GM20431 (cell line): Measurements from ENCODE around the gene AIG1.
"Not testable (repeated sequence)": the region's sequence is repeated elsewhere in the genome, so short reads cannot be mapped to it uniquely, and the experiment has no call there.

Experiments used
- in situ Hi-C: fragments of 300-500 bp; cut with MseI, MboI; formaldehyde crosslinking; loops from one replicate; pipeline ENCODE4 v1.15.0; 2020; ENCODE audit warnings: low sequenced_read_pairs; ENCODE audit not compliant: unreplicated experiment

The AIG1 gene

GRCh38 chr6:143157131-143157530 is 96.4 kb downstream of the AIG1 start:
- in situ Hi-C loops = no loop called here

- in situ Hi-C loops = no loop called here
These were observed 97.5 kb downstream of the AIG1 start for GRCh38 chr6:143158113-143158581.

DNA sequence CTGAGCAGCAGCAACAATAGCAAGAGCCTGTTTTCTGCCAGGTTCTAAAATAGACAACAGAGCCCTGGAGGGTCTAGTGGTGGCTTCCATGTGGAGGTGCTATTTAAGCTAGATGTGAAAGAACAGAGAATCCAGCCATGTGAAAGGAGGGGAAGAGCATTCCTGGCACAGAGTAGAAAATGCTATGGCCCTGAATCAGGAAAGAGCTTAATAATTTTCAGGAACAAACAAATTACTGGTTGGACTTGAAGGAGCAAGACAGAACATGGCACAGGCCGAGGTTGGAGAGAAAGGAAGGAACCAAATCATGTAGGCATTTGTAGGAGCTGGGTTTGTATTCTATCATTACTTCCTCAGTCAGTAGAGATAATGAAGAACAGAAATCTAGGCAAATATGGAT is 98.3 kb downstream of the AIG1 start:
- in situ Hi-C loops = no loop called here

GRCh38 chr6:143160015-143160414 is 99.3 kb downstream of the AIG1 start:
- in situ Hi-C loops = no loop called here

- in situ Hi-C loops = no loop called here
These were observed 99.9 kb downstream of the AIG1 start for GRCh38 chr6:143160439-143161220.

DNA sequence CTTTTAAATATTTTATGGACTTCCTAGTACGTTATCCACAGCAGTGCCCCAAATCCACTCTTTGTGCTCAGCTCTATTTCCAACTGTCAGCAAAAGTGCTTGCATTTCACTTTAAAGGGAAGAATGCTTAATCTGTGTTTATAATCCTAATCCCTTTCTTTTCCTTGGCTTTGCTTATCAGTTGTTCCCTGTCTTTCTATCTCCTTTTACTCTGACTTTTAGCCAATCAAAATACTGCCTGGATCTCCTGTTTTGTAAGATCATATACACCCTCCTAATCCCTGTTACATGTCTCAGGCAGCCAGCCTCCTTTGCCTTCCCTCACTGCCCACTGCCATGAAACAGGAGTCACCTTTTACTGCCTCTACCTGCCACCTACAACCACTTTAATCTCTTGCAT is 102.9 kb downstream of the AIG1 start:
- in situ Hi-C loops = no loop called here

- in situ Hi-C loops = no loop called here
These were observed 103.9 kb downstream of the AIG1 start for GRCh38 chr6:143164565-143165105.

GRCh38 chr6:143165315-143165855 is 104.7 kb downstream of the AIG1 start:
- in situ Hi-C loops = no loop called here

GRCh38 chr6:143166247-143166695 is 105.6 kb downstream of the AIG1 start:
- in situ Hi-C loops = no loop called here

DNA sequence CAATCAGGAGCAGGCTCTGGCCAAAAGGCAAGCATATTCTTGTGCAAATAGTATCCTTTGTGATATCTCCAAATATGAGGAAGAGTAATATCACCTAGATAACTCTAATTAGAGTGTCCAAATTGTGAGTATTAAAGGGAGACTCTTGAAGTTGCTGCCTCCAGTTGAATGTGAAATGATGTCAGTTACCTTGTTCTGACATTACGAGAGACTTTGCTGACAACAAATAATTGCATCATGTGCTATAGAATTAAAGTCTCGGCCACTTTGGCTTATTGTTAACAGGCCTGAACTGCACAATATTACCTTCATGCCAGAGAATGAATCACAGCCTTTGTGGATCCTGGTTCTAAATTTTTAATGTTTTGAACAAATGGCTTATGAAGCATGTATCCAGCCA is 106.5 kb downstream of the AIG1 start:
- in situ Hi-C loops = no loop called here

- in situ Hi-C loops = not testable (repeated sequence)
These were observed 107.7 kb downstream of the AIG1 start for GRCh38 chr6:143168396-143168816.

GRCh38 chr6:143169440-143169839 is 108.8 kb downstream of the AIG1 start:
- in situ Hi-C loops = no loop called here

GRCh38 chr6:143174516-143174915 is 113.8 kb downstream of the AIG1 start:
- in situ Hi-C loops = no loop called here

DNA sequence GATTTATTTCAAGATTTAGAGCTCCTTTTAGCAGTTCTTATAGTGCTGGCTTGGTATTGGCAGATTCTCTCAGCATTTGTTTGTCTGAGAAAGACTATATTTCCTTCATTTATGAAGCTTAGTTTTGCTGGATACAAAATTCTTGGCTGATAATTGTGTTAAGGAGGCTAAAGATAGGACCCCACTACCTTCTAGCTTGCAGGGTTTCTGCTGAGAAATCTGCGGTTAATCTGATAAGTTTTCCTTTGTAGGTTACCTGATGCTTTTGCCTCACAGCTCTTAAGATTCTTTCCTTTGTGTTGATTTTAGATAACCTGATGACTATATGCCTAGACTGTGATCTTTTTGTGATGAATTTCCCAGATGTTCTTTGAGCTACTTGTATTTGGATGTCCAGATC is 114.3 kb downstream of the AIG1 start:
- in situ Hi-C loops = no loop called here

GRCh38 chr6:143176090-143177021 is 115.7 kb downstream of the AIG1 start:
- in situ Hi-C loops = no loop called here

- in situ Hi-C loops = no loop called here
These were observed 117.0 kb downstream of the AIG1 start for GRCh38 chr6:143177706-143178105.

GRCh38 chr6:143179096-143179495 is 118.4 kb downstream of the AIG1 start:
- in situ Hi-C loops = no loop called here

GRCh38 chr6:143179901-143180612 is 119.4 kb downstream of the AIG1 start:
- in situ Hi-C loops = no loop called here

DNA sequence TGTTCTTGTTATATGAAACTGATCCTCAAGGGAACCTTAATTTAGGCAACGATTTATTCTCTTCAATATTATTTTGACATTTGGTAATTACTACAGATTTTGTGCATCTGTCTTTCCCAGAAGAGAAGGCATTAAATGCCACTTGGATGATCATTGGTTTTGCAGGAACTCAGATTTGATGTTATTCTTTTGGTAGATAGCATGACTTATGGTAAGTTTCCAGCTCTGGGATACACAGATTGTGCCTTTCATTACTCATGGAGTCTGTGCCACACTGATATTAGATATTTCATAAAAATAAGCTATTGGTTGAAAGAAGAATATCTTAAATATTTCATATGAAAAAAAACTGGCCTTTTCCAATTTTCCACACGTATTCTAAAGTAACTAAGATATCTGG is 120.1 kb downstream of the AIG1 start:
- in situ Hi-C loops = no loop called here

DNA sequence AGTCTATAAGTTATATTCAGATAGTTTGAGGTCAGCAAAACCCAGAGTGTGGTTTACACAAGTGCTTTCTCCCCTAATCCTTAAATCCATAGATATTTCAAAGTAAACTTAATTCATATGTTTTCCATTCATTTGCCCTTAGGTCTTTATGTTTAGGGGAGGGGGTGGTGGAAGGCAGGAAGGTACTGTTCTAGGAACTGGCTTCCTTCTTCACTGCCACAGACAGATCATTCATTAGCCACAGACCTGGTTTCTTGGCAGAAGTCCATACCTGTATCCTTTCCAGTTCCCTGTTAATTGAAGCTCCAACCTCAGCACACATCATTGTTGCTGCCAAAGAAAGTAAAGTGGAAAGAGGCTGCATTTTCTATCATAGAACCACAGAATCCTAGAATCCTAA is 123.0 kb downstream of the AIG1 start:
- in situ Hi-C loops = no loop called here
